Measurements from ENCODE around the gene ABR. TPM values are rescaled to one million over a fixed set of nuclear protein-coding genes. Genes with fewer than 3 reads are reported as not detected.

The ABR gene
- total RNA-seq, 1 donor from 2014 or later, result 70.9 TPM

- no peak for TF ChIP-seq EZH2 (IDR thresholded peaks at IDR 0.05; ENCODE audit: insufficient read depth, low read length)
- no peak for TF ChIP-seq CTCF (IDR thresholded peaks at IDR 0.05; ENCODE audit: insufficient read depth, low read depth, low read length)
- Histone ChIP-seq H3K27ac (ENCODE audit: low read depth, low read length) (no peak overlapping the region), H3K4me1 (ENCODE audit: insufficient read depth, low read length) (peaks cover 11% of the 10 kb centered on the region), H3K27me3 (ENCODE audit: insufficient read depth, low read length) (no peaks in the 10 kb centered on the region), H2AFZ (ENCODE audit: low read depth, low read length) (no peak overlapping the region), H3K79me2 (ENCODE audit: insufficient read depth, low read length) (no peaks in the 10 kb centered on the region), H3K36me3 (ENCODE audit: insufficient read depth, low read length) (peaks cover 4% of the 10 kb centered on the region), H3K9me3 (ENCODE audit: insufficient read depth, low read depth, low read length) (no peaks in the 10 kb centered on the region), H3K4me2 (ENCODE audit: low read length) (no peak overlapping the region), H3K4me3 (ENCODE audit: insufficient read depth, low read depth, low read length) (no peak overlapping the region), H3K9ac (ENCODE audit: low read length) (no peak overlapping the region), H4K20me1 (ENCODE audit: insufficient read depth, low read length) (peaks cover 23% of the 10 kb centered on the region)
- DNase-seq (ENCODE audit: low read depth), result no peak
- H3K36me3 Mint-ChIP-seq (ENCODE audit: low read depth, unreplicated experiment), result peaks cover 13% of the 10 kb centered on the region
- H3K4me3 Mint-ChIP-seq (ENCODE audit: unreplicated experiment), result no peak overlapping the region
- no peaks in the 10 kb centered on the region for H3K9me3 Mint-ChIP-seq (ENCODE audit: unreplicated experiment)
- no peaks in the 10 kb centered on the region for H3K27me3 Mint-ChIP-seq (ENCODE audit: low read depth, unreplicated experiment)
- H3K27ac Mint-ChIP-seq (ENCODE audit: unreplicated experiment), result no peak overlapping the region
- H3K4me1 Mint-ChIP-seq (ENCODE audit: low read depth, unreplicated experiment), result peaks cover 2% of the 10 kb centered on the region
- FAIRE-seq, result no peak
Measured at GRCh38 chr17:1010086-1010450, 169.7 kb downstream of the ABR start.

DNA sequence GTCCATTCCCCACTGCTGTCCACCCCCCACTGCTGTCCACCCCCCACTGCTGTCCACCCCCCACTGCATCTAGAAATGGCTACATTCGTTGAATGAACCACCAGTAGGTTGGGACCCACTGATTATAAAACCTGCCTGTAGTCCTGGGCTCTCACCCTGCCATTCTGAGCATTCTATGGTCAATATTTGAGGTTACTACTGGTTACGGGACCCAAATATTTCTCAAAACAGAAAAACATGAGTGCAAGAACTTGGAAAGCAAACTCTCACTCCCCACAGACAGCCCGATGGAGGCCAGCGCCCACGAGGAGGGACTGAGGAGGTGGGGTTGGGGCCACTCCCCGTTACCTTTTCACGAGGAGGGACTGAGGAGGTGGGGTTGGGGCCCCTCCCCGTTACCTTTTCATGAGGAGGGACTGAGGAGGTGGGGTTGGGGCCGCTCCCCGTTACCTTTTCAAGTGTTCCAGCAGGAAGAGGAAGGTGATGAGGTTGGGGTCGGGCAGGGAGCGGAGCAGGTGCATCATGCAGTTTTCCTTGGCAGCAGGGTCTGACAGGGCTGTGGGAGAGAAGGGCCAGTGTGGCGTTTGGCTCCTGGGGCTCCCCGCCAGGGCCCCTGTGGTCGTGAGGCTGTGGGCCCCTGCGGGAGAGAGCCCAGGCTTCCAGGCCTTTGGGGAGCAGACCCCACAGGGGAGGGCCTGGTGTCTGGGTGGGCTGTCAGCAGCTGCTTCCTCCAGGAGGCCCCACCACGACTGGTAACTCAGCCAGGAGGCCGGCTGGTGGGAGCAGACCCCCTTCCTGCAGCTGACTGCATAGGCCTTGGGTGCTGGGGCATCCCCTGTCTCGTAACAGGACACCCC, 170.3 kb downstream of the ABR start:
- Histone ChIP-seq H3K9ac (ENCODE audit: low read length) (no peak overlapping the region), H3K4me2 (ENCODE audit: low read length) (no peak overlapping the region), H3K9me3 (ENCODE audit: insufficient read depth, low read depth, low read length) (no peaks in the 10 kb centered on the region), H4K20me1 (ENCODE audit: insufficient read depth, low read length) (peaks cover 29% of the 10 kb centered on the region), H3K4me1 (ENCODE audit: insufficient read depth, low read length) (peaks cover 11% of the 10 kb centered on the region), H2AFZ (ENCODE audit: low read depth, low read length) (no peak overlapping the region), H3K36me3 (ENCODE audit: insufficient read depth, low read length) (peaks cover 4% of the 10 kb centered on the region), H3K79me2 (ENCODE audit: insufficient read depth, low read length) (no peaks in the 10 kb centered on the region), H3K27me3 (ENCODE audit: insufficient read depth, low read length) (no peaks in the 10 kb centered on the region), H3K4me3 (ENCODE audit: insufficient read depth, low read depth, low read length) (no peak overlapping the region), H3K27ac (ENCODE audit: low read depth, low read length) (no peak overlapping the region)
- H3K27me3 Mint-ChIP-seq (ENCODE audit: low read depth, unreplicated experiment), result no peaks in the 10 kb centered on the region
- DNase-seq (ENCODE audit: low read depth) (no peak), FAIRE-seq (no peak)
- H3K4me1 Mint-ChIP-seq (ENCODE audit: low read depth, unreplicated experiment), result peaks cover 4% of the 10 kb centered on the region
- no peaks in the 10 kb centered on the region for H3K9me3 Mint-ChIP-seq (ENCODE audit: unreplicated experiment)
- no peak for TF ChIP-seq EZH2 (IDR thresholded peaks at IDR 0.05; ENCODE audit: insufficient read depth, low read length)
- no peak for TF ChIP-seq CTCF (IDR thresholded peaks at IDR 0.05; ENCODE audit: insufficient read depth, low read depth, low read length)
- H3K36me3 Mint-ChIP-seq (ENCODE audit: low read depth, unreplicated experiment), result peaks cover 15% of the 10 kb centered on the region
- no peak overlapping the region for H3K27ac Mint-ChIP-seq (ENCODE audit: unreplicated experiment)
- no peak overlapping the region for H3K4me3 Mint-ChIP-seq (ENCODE audit: unreplicated experiment)

Measured in astrocyte (in vitro differentiated cells and primary cell).